Activated gamma-delta T cell (primary cell): ENCODE data around the gene METTL18.
"Not testable (repeated sequence)": the region's sequence is repeated elsewhere in the genome, so short reads cannot be mapped to it uniquely, and the experiment has no call there.

Experiments used
- DNase-seq: peaks from one replicate; lab custom pipeline; 2025; lab: John Stamatoyannopoulos, UW
- total RNA-seq, 2 donors: gene quantifications; one replicate each; lab custom pipeline; 2026; lab: John Stamatoyannopoulos, UW

METTL18 gene
- 21.0 to 25.3 reads per million in 2 donors for total RNA-seq

GRCh38 chr1:169794530-169795416 lies at the start of gene METTL18:
TSS of gene METTL18 (minus strand) at chr1:169794907. CDS start at chr1:169793695, 1,212 bp downstream.
- DNase-seq, result peak; percentile 69

- DNase-seq, result no peak
These were observed 44.2 kb upstream of the METTL18 start for GRCh38 chr1:169838942-169839341.

- no peak for DNase-seq
These were observed 41.5 kb upstream of the METTL18 start for GRCh38 chr1:169836198-169836597.

GRCh38 chr1:169835647-169836046 lies 40.9 kb upstream of the METTL18 start:
- no peak for DNase-seq

- no peak for DNase-seq
These were observed 40.2 kb upstream of the METTL18 start for GRCh38 chr1:169834869-169835268.

GRCh38 chr1:169833179-169833901 lies 38.6 kb upstream of the METTL18 start:
- no peak for DNase-seq

GRCh38 chr1:169829671-169830070 lies 35.0 kb upstream of the METTL18 start:
- DNase-seq, result no peak

- no peak for DNase-seq
These were observed 29.4 kb upstream of the METTL18 start for GRCh38 chr1:169824153-169824552.

- DNase-seq, result no peak
These were observed 26.8 kb upstream of the METTL18 start for GRCh38 chr1:169821500-169821899.

GRCh38 chr1:169816617-169817016 lies 21.9 kb upstream of the METTL18 start:
- DNase-seq, result no peak

- no peak for DNase-seq
These were observed 19.6 kb upstream of the METTL18 start for GRCh38 chr1:169814265-169814664.

GRCh38 chr1:169812131-169812530 lies 17.4 kb upstream of the METTL18 start:
- DNase-seq, result no peak

GRCh38 chr1:169811418-169812035 lies 16.8 kb upstream of the METTL18 start:
- not testable (repeated sequence) for DNase-seq

- DNase-seq, result no peak
These were observed 14.8 kb upstream of the METTL18 start for GRCh38 chr1:169809370-169810095.

- no peak for DNase-seq
These were observed 10.2 kb upstream of the METTL18 start for GRCh38 chr1:169804941-169805340.

GRCh38 chr1:169802888-169803287 lies 8.2 kb upstream of the METTL18 start:
- DNase-seq, result no peak

- no peak for DNase-seq
These were observed 2.6 kb upstream of the METTL18 start for GRCh38 chr1:169797281-169797680.

- no peak for DNase-seq
These were observed 1.6 kb upstream of the METTL18 start for GRCh38 chr1:169796274-169796810.

- no peak for DNase-seq
These were observed 980 bp upstream of the METTL18 start for GRCh38 chr1:169795687-169796086.

GRCh38 chr1:169793730-169794129 lies 977 bp downstream of the METTL18 start:
- no peak for DNase-seq

GRCh38 chr1:169788402-169788801 lies 6.3 kb downstream of the METTL18 start:
- no peak for DNase-seq

- no peak for DNase-seq
These were observed 7.7 kb downstream of the METTL18 start for GRCh38 chr1:169786974-169787373.
